Liver (tissue), 9 donors: ENCODE data around the gene NFU1. TPM values are rescaled to one million over a fixed set of nuclear protein-coding genes. Genes with fewer than 3 reads are reported as not detected.

ENCODE experiments used
- DNase-seq: peaks from one replicate; pipeline ENCODE4 v3.0.0-alpha.2; 2017; ENCODE audit warnings: low spot score
- H3K27ac ChIP-seq, 2 donors: one replicate each; pipeline ENCODE4 v1.7.0; 2013; ENCODE audit warnings: inconsistent platforms in 2 of 2, low read length in 2 of 2, control low read depth in 1 of 2, low read depth in 1 of 2, mild to moderate bottlenecking in 1 of 2
- H3K27me3 ChIP-seq, 4 donors: one replicate each; pipeline versions ENCODE4 v1.6.1 to v1.7.0; 2013; ENCODE audit warnings: low read length in 3 of 4, inconsistent platforms in 1 of 4, mild to moderate bottlenecking in 1 of 4, moderate library complexity in 1 of 4; ENCODE audit not compliant: control insufficient read depth in 4 of 4, insufficient read depth in 4 of 4
- H3K36me3 ChIP-seq, 4 donors: one replicate each; pipeline versions ENCODE4 v1.6.1 to v1.7.0; 2013; ENCODE audit warnings: low read length in 3 of 4, mild to moderate bottlenecking in 3 of 4, low read depth in 1 of 4, moderate library complexity in 1 of 4; ENCODE audit not compliant: control insufficient read depth in 4 of 4, insufficient read depth in 3 of 4
- H3K4me1 ChIP-seq, 4 donors: one replicate each; pipeline versions ENCODE4 v1.6.1 to v1.7.0; 2013; ENCODE audit warnings: low read length in 3 of 4, mild to moderate bottlenecking in 3 of 4, moderate library complexity in 1 of 4; ENCODE audit not compliant: control insufficient read depth in 4 of 4, insufficient read depth in 4 of 4
- H3K4me3 ChIP-seq, 3 donors: one replicate each; pipeline versions ENCODE4 v1.6.1 to v1.7.0; 2013; ENCODE audit warnings: low read length in 3 of 3, control low read depth in 1 of 3, low read depth in 1 of 3, mild to moderate bottlenecking in 1 of 3
- H3K9ac ChIP-seq, 2 donors: one replicate each; pipeline ENCODE4 v1.7.0; 2013; ENCODE audit warnings: low read length in 2 of 2, mild to moderate bottlenecking in 2 of 2, moderate library complexity in 2 of 2, control low read depth in 1 of 2, low read depth in 1 of 2
- H3K9me3 ChIP-seq, 4 donors: one replicate each; pipeline versions ENCODE4 v1.6.1 to v1.7.0; 2013; ENCODE audit warnings: low read length in 3 of 4; ENCODE audit not compliant: control insufficient read depth in 4 of 4
- FOXA1 ChIP-seq: IDR thresholded peaks from 2 replicates; pipeline ENCODE4 v1.6.1; 2016; ENCODE audit warnings: antibody characterized with exemption
- FOXA2 ChIP-seq: IDR thresholded peaks from 2 replicates; pipeline ENCODE4 v1.6.1; 2016; ENCODE audit warnings: antibody characterized with exemption
- GABPA ChIP-seq, 2 donors: IDR thresholded peaks in 1 of 2; conservative IDR thresholded peaks in 1 of 2; 2 replicates each; pipeline ENCODE4 v1.6.1; 2016; ENCODE audit warnings: antibody characterized with exemption in 2 of 2, mild to moderate bottlenecking in 1 of 2, moderate library complexity in 1 of 2
- HNF4A ChIP-seq, 2 donors: conservative IDR thresholded peaks; 2 replicates each; pipeline ENCODE4 v1.6.1; 2016; ENCODE audit warnings: antibody characterized with exemption in 2 of 2, mild to moderate bottlenecking in 2 of 2
- JUND ChIP-seq, 2 donors: IDR thresholded peaks; 2 replicates each; pipeline ENCODE4 v1.6.1; 2016; ENCODE audit warnings: antibody characterized with exemption in 2 of 2
- NR2F2 ChIP-seq: IDR thresholded peaks from 2 replicates; pipeline ENCODE4 v1.6.1; 2016; ENCODE audit warnings: antibody characterized with exemption
- RXRA ChIP-seq, 2 donors: IDR thresholded peaks; 2 replicates each; pipeline ENCODE4 v1.6.1; 2017 to 2018; ENCODE audit warnings: antibody characterized with exemption in 2 of 2, mild to moderate bottlenecking in 1 of 2
- SP1 ChIP-seq: IDR thresholded peaks from 2 replicates; pipeline ENCODE4 v1.6.1; 2018; ENCODE audit warnings: antibody characterized with exemption, mild to moderate bottlenecking
- TAF1 ChIP-seq: conservative IDR thresholded peaks from 2 replicates; pipeline ENCODE4 v1.6.1; 2016; ENCODE audit warnings: antibody characterized with exemption, mild to moderate bottlenecking
- YY1 ChIP-seq: IDR thresholded peaks from 2 replicates; pipeline ENCODE4 v1.6.1; 2016; ENCODE audit warnings: antibody characterized with exemption, mild to moderate bottlenecking
- WGBS: extraction: QIAGEN DNeasy Blood & Tissue Kit; methylation state at CpG from one replicate; pipeline ENCODE4 v1.1.7; 2013; 5-methylcytosine and 5-hydroxymethylcytosine counted together
- polyA plus RNA-seq, 2 donors: library from polyadenylated mRNA; stranded (reverse) in 1 of 2; unstranded in 1 of 2; fragments of 200-250 nt in 1 of 2; fragments of >200 nt in 1 of 2; fragmentation: Nextera tagmentation in 1 of 2; extraction: Ambion mirVana in 1 of 2; gene quantifications; one replicate each; pipeline versions ENCODE4 v1.2.1 to v1.2.3, GENCODE V29; 2013 to 2015
- total RNA-seq, 2 donors: library from RNA; depleted of rRNA; stranded (reverse); fragments of >200 nt; gene quantifications; one replicate each; pipeline ENCODE4 v1.2.3, GENCODE V29; 2014
- TF ChIP-seq, protein P1 (sequence below): IDR thresholded peaks from 2 replicates; pipeline ENCODE4 v1.6.1; 2016; ENCODE audit warnings: antibody characterized with exemption
- TF ChIP-seq, protein P2 (sequence below): IDR thresholded peaks from 2 replicates; pipeline ENCODE4 v1.6.1; 2016; ENCODE audit warnings: antibody characterized with exemption, mild to moderate bottlenecking
- donor health status: healthy.
- donor health status: healthy.
- donor health status: healthy.
- donor health status: healthy.
- donor health status: healthy.

NFU1 gene
- total and polyA plus RNA-seq, 4 donors, result 7.4 to 37.4 (median 16.0) TPM

- Histone ChIP-seq H3K4me3 (no peak overlapping the region), H3K9ac (no peak overlapping the region), H3K27me3 (no peaks in the 10 kb centered on the region), H3K36me3 (peaks cover 3 to 16% (median 9%) of the 10 kb centered on the region in 4 donors), H3K4me1 (no peaks in the 10 kb centered on the region), H3K27ac (no peak overlapping the region), H3K9me3 (no peaks in the 10 kb centered on the region)
- TF ChIP-seq FOXA1 (no peak), GABPA (IDR thresholded peaks at IDR 0.05 in 1 of 2, conservative IDR thresholded peaks at IDR 0.05 in 1 of 2) (no peak), YY1 (no peak), HNF4A (conservative IDR thresholded peaks at IDR 0.05) (no peak), TAF1 (no peak), SP1 (no peak)
- TF ChIP-seq, protein P1, sequence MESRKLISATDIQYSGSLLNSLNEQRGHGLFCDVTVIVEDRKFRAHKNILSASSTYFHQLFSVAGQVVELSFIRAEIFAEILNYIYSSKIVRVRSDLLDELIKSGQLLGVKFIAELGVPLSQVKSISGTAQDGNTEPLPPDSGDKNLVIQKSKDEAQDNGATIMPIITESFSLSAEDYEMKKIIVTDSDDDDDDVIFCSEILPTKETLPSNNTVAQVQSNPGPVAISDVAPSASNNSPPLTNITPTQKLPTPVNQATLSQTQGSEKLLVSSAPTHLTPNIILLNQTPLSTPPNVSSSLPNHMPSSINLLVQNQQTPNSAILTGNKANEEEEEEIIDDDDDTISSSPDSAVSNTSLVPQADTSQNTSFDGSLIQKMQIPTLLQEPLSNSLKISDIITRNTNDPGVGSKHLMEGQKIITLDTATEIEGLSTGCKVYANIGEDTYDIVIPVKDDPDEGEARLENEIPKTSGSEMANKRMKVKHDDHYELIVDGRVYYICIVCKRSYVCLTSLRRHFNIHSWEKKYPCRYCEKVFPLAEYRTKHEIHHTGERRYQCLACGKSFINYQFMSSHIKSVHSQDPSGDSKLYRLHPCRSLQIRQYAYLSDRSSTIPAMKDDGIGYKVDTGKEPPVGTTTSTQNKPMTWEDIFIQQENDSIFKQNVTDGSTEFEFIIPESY, result no peak
- DNase-seq, result no peak
Measured at GRCh38 chr2:69411120-69411519, 26.1 kb downstream of the NFU1 start.

DNA sequence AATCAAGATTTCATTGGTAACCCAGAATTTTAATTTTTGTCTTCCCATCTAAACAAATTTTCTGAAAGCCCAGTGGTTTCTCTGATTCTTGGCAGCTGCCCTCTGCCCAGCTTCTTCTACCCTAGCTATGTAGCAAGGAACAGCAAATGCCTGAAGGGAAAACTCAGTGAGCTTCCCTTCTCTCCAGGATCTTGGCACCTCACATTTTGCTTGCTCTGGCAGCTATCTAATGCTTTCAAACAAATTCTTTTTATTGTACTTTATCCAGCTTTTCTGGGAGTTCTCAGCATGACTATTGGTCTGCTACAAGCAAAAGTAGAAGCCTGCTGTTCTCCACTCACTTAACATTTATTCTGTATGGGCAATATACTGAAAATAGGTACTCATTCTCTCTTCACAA is 31.9 kb downstream of the NFU1 start:
- H3K4me1 ChIP-seq, result no peaks in the 10 kb centered on the region
- H3K9ac ChIP-seq, result no peak overlapping the region
- H3K27ac ChIP-seq, result no peak overlapping the region
- no peak overlapping the region for H3K4me3 ChIP-seq
- H3K36me3 ChIP-seq, result peaks cover 3 to 14% (median 10%) of the 10 kb centered on the region in 4 donors
- no peaks in the 10 kb centered on the region for H3K27me3 ChIP-seq
- TF ChIP-seq RXRA (IDR thresholded peaks at IDR 0.05), result no peak
- no peak for TF ChIP-seq NR2F2
- no peak for TF ChIP-seq FOXA2
- DNase-seq, result no peak
- H3K9me3 ChIP-seq, result no peaks in the 10 kb centered on the region

- 98% methylated on average over 3 of the region's 3 CpGs for WGBS
- Histone ChIP-seq H3K9me3 (no peaks in the 10 kb centered on the region), H3K36me3 (peaks cover 5 to 18% (median 11%) of the 10 kb centered on the region in 4 donors)
Measured at GRCh38 chr2:69400121-69400520, 37.1 kb downstream of the NFU1 start.

More at GRCh38 chr2:69400121-69400520, 37.1 kb downstream of the NFU1 start:
- TF ChIP-seq JUND (IDR thresholded peaks at IDR 0.05) (no peak), FOXA1 (no peak), RXRA (IDR thresholded peaks at IDR 0.05) (no peak)
- TF ChIP-seq, protein P2, sequence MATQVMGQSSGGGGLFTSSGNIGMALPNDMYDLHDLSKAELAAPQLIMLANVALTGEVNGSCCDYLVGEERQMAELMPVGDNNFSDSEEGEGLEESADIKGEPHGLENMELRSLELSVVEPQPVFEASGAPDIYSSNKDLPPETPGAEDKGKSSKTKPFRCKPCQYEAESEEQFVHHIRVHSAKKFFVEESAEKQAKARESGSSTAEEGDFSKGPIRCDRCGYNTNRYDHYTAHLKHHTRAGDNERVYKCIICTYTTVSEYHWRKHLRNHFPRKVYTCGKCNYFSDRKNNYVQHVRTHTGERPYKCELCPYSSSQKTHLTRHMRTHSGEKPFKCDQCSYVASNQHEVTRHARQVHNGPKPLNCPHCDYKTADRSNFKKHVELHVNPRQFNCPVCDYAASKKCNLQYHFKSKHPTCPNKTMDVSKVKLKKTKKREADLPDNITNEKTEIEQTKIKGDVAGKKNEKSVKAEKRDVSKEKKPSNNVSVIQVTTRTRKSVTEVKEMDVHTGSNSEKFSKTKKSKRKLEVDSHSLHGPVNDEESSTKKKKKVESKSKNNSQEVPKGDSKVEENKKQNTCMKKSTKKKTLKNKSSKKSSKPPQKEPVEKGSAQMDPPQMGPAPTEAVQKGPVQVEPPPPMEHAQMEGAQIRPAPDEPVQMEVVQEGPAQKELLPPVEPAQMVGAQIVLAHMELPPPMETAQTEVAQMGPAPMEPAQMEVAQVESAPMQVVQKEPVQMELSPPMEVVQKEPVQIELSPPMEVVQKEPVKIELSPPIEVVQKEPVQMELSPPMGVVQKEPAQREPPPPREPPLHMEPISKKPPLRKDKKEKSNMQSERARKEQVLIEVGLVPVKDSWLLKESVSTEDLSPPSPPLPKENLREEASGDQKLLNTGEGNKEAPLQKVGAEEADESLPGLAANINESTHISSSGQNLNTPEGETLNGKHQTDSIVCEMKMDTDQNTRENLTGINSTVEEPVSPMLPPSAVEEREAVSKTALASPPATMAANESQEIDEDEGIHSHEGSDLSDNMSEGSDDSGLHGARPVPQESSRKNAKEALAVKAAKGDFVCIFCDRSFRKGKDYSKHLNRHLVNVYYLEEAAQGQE, result no peak
- H3K27me3 ChIP-seq, result no peaks in the 10 kb centered on the region
- no peak overlapping the region for H3K4me3 ChIP-seq
- no peak for DNase-seq
- H3K9ac ChIP-seq, result no peak overlapping the region
- peaks cover 0 to 2% (median under 1%) of the 10 kb centered on the region in 4 donors for H3K4me1 ChIP-seq
- H3K27ac ChIP-seq, result no peak overlapping the region
